K562 (cell line): Measurements from ENCODE around the gene TTC9C. TPM values are rescaled to one million over a fixed set of nuclear protein-coding genes. Genes with fewer than 3 reads are reported as not detected.

Experiments
- DEAF1 ChIP-seq: fragments of 450-650 bp; formaldehyde crosslinking; IDR thresholded peaks from 2 replicates; pipeline ENCODE4 v1.4.0; 2020; ENCODE audit warnings: mild to moderate bottlenecking, moderate library complexity
- ESRRA ChIP-seq: fragments of 450-650 bp; IDR thresholded peaks from 2 replicates; pipeline ENCODE4 v1.6.1; 2014; ENCODE audit warnings: low read depth, mild to moderate bottlenecking, moderate library complexity, borderline replicate concordance
- GTF3C2 ChIP-seq: IDR thresholded peaks from 3 replicates; pipeline ENCODE4 v1.6.1; 2011; ENCODE audit warnings: borderline replicate concordance, mild to moderate bottlenecking, moderate library complexity; ENCODE audit not compliant: insufficient read length; ENCODE audit errors: extremely low read depth
- ILK ChIP-seq: fragments of 450-650 bp; IDR thresholded peaks from 2 replicates; pipeline ENCODE4 v1.6.1; 2016; ENCODE audit warnings: missing genetic modification characterization, low read depth, mild to moderate bottlenecking, missing compliant biosample characterization, moderate library complexity, borderline replicate concordance
- KLF13 ChIP-seq: fragments of 450-650 bp; IDR thresholded peaks from 2 replicates; pipeline ENCODE4 v1.6.1; 2016; ENCODE audit warnings: missing genetic modification characterization, low read depth, mild to moderate bottlenecking, missing compliant biosample characterization, moderate library complexity, borderline replicate concordance
- KLF16 ChIP-seq: IDR thresholded peaks from 2 replicates; pipeline ENCODE4 v1.6.1; 2016; ENCODE audit warnings: antibody characterized with exemption
- LCOR ChIP-seq: sonication (generic); formaldehyde crosslinking; IDR thresholded peaks from 2 replicates; pipeline ENCODE4 v1.8.0; 2022; ENCODE audit warnings: mild to moderate bottlenecking, missing genetic modification reagents
- MTA2 ChIP-seq: fragments of 450-650 bp; IDR thresholded peaks from 2 replicates; pipeline ENCODE4 v1.6.1; 2016; ENCODE audit warnings: low read depth
- PBX2 ChIP-seq, 2 experiments: IDR thresholded peaks in 1 of 2; conservative IDR thresholded peaks in 1 of 2; 2 replicates each; pipeline ENCODE4 v1.6.1; 2016; ENCODE audit warnings: low read depth in 2 of 2, mild to moderate bottlenecking in 1 of 2, missing compliant biosample characterization in 1 of 2, missing genetic modification characterization in 1 of 2, moderate library complexity in 1 of 2
- SAFB2 ChIP-seq: fragments of 200-400 bp; formaldehyde crosslinking; IDR thresholded peaks from 2 replicates; pipeline ENCODE4 v1.6.1; 2018; ENCODE audit warnings: borderline replicate concordance, low read length, low read depth, moderate library complexity; ENCODE audit not compliant: severe bottlenecking
- SETDB1 ChIP-seq: IDR thresholded peaks from one replicate; pipeline ENCODE4 v1.6.1; 2012; ENCODE audit warnings: low read length, control low read depth, inconsistent platforms
- SFPQ ChIP-seq: fragments of 200-400 bp; formaldehyde crosslinking; IDR thresholded peaks from 2 replicates; pipeline ENCODE4 v1.6.1; 2017; ENCODE audit warnings: mild to moderate bottlenecking, low read depth, low read length, moderate library complexity
- SRF ChIP-seq, 2 experiments: fragments of 250-450, 450-650 bp in 1 of 2; sonication (Bioruptor Pico) in 1 of 2; sonication (generic) in 1 of 2; formaldehyde crosslinking; IDR thresholded peaks; 2 replicates each; pipeline versions ENCODE4 v1.5.0 to v1.5.1; 2020 to 2022; ENCODE audit warnings: mild to moderate bottlenecking in 1 of 2, missing genetic modification reagents in 1 of 2
- ZNF274 ChIP-seq: IDR thresholded peaks from 2 replicates; pipeline ENCODE4 v1.6.1; 2011; ENCODE audit warnings: low read depth, mild to moderate bottlenecking, low read length, moderate library complexity, borderline replicate concordance
- ZNF444 ChIP-seq: fragments of 250-450 bp; sonication (Bioruptor Pico); IDR thresholded peaks from 2 replicates; pipeline ENCODE4 v1.4.0; 2020; ENCODE audit warnings: mild to moderate bottlenecking, moderate library complexity
- ZNF507 ChIP-seq: conservative IDR thresholded peaks from 2 replicates; pipeline ENCODE4 v1.6.1; 2017; ENCODE audit warnings: missing genetic modification characterization, missing compliant biosample characterization
- polyA plus RNA-seq, 8 experiments: library from polyadenylated mRNA; depleted of rRNA in 4 of 8; stranded (reverse) in 5 of 8; unstranded in 3 of 8; fragments of >200 nt; fragmentation: Nextera tagmentation in 2 of 8; fragmentation: Illumina TruSeq in 1 of 8; extraction: Ambion mirVana in 2 of 8; extraction: Trizol in 1 of 8; gene quantifications; 2 replicates each; pipeline versions ENCODE4 v1.2.1 to v1.2.3, GENCODE V29; 2011 to 2014; ENCODE audit warnings: inconsistent platforms in 1 of 8, missing spikeins in 1 of 8
- total RNA-seq, 7 experiments: library from RNA; depleted of rRNA in 6 of 7; stranded (reverse); fragments of >200 nt in 6 of 7; fragmentation: Illumina TruSeq in 2 of 7; extraction: Trizol in 2 of 7; gene quantifications; 2 replicates each; pipeline versions ENCODE4 v1.2.1 to v1.2.3, GENCODE V29; 2011 to 2021; ENCODE audit warnings: low replicate concordance in 1 of 7

Gene TTC9C
- total and polyA plus RNA-seq, 9 of the 15 experiments (the other 6 are each of a cell fraction or from before 2014, with no cell fraction given) = 32.8 to 59.0 (median 37.1) TPM

- TF ChIP-seq DEAF1 (CRISPR knock-in tag) (no peak), SAFB2 (no peak), MTA2 (no peak), ESRRA (no peak), ZNF444 (no peak), SRF (CRISPR knock-in tag; IDR thresholded peaks at IDR 0.05) (no peak; a peak in 1 of 4 replicates), ZNF507 (tag) (no peak), SETDB1 (no peak), GTF3C2 (no peak), ZNF274 (no peak), KLF13 (no peak), KLF16 (no peak), LCOR (CRISPR knock-in tag) (peak; percentile 76; the same call in 1 of the 2 replicates), PBX2 (CRISPR knock-in tag; IDR thresholded peaks at IDR 0.05; ENCODE audit: low read depth) (peak; percentile 57), PBX2 (tag; conservative IDR thresholded peaks at IDR 0.05; ENCODE audit: low read depth) (peak; percentile 98), ILK (no peak), SFPQ (no peak)
Measured at GRCh38 chr11:62753736-62754603, 25.7 kb downstream of the TTC9C start, which contains the start of gene ZBTB3 (continued).
